Thyroid gland (tissue), 4 donors: ENCODE results near the gene CACNB4.

Source experiments
- CTCF ChIP-seq, 6 experiments: fragments of 200-600 bp in 3 of 6; fragments of 450-650 bp in 3 of 6; sonication (generic) in 3 of 6; IDR thresholded peaks; one replicate each; pipeline ENCODE4 v1.5.1; 2016 to 2019; ENCODE audit warnings: antibody characterized with exemption in 6 of 6, mild to moderate bottlenecking in 2 of 6, inconsistent platforms in 1 of 6, moderate library complexity in 1 of 6
- POLR2A ChIP-seq, 2 donors: fragments of 450-650 bp; IDR thresholded peaks; one replicate each; pipeline ENCODE4 v1.6.1; 2017; ENCODE audit warnings: antibody characterized with exemption in 2 of 2, mild to moderate bottlenecking in 2 of 2, moderate library complexity in 1 of 2

- no peak for TF ChIP-seq POLR2A (IDR thresholded peaks at IDR 0.05)
- TF ChIP-seq CTCF (IDR thresholded peaks at IDR 0.05): no peak
Measured at GRCh38 chr2:151849413-151850010, 249.3 kb downstream of the CACNB4 start.
